HPDE6-E6E7 (cell line): ENCODE results near the gene RASD1.
A peak's percentile ranks its signal among the peaks of the same experiment; 100 is the strongest.
"Not testable (repeated sequence)": the region's sequence is repeated elsewhere in the genome, so short reads cannot be mapped to it uniquely, and the experiment has no call there.

ENCODE experiments used
- DNase-seq: peaks from one replicate; pipeline ENCODE4 v3.0.0; 2011; ENCODE audit warnings: missing footprints; ENCODE audit errors: extremely low spot score

The RASD1 gene

DNA sequence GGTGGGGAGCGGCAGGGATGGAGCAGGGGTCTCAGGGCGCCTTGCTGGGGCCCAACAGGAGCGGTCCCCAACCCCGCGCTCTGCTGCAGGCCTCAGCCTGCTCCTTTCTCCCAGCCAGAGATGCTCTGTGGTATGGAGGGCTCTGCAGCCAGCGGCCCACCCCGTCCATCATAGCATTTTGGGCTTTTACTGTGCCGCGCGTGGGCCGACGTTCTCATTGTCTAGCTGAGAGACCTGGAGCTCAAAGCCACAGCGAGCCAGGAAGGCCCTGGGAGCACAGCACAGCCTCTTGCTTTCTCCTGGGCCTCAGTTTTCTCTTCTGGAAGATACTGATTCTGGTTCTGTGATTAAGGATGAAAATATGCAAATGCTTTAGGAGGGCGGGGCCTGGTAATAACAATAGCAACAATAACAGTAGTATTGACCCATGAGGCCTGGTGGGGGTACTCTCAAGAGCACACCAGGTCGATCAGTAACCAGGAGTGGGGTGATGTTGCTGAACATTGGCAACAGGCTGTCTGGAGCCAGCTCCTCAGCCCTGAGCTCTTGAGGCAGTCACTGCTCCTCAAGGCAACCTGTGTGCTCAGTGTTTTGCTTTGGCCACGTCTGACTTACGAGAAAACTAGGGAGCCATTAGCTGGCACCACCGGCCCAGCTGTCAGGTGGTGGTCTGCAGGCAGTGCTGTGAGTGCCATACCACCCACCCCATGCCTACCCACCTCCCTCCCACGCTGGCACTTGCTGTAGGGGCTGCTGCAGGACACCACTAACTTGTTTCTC is 1.1 kb upstream of the RASD1 start:
- DNase-seq: no peak

DNA sequence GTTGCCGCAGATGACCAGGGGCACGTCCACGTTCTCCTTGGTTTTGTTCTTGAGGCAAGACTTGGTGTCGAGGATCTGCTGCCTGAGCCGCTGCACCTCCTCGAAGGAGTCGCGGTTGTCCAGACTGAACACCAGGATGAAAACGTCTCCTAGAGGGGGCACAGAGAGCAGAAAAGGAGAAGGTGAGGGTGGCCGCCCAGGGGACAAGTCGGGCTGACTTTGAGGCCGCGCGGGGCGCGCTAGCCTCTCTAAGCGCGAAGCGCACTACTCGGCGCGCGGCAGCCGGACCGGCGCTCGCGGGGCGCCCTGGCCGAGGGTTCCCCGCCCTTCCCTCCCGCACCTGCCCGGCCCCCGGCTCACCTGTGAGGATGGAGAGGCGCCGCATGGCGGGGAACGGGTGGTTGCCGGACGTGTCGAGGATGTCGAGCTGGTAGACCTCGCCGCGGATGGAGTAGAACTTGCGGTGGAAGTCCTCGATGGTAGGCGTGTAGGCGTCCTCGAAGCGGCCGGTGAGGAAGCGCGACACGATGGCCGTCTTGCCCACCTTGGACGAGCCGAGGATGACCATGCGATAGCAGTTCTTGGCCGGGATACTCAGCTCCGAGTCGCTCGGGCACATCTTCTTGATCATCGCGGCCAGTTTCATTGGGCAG is 533 bp downstream of the RASD1 start:
- no peak for DNase-seq

DNA sequence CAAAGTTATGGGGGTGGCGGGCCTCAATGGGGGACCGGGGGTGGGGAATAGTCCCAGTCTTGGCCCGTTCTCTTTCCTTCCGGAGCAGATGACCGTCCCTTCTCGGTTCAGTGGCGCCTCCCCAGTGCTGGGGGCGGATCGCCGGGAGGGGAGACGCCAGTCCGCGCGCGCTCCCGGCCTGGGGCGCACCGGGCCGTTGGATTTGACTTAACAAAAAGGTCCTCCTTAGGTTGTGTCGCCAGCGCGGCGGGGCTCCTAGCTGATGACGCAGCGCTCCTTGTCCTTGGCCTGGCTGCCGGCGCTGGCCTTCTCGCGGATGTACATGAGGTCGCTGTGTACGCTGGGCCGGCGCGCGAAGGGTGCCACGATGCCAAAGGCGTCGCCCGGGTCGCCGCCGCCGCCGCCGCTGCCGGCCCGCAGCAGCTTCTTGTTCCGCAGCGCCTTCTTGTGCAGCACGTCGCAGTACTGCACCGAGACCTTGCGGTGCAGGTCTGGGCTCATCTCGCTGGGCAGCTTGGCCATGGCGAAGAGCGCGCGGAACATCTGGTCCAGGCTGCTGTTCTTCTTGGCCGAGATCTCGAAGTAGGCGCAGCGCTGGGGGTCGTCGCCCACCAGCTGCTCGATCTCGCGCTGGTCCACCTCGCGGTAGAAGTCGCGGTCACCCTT is 1.2 kb downstream of the RASD1 start:
- no peak for DNase-seq

DNA sequence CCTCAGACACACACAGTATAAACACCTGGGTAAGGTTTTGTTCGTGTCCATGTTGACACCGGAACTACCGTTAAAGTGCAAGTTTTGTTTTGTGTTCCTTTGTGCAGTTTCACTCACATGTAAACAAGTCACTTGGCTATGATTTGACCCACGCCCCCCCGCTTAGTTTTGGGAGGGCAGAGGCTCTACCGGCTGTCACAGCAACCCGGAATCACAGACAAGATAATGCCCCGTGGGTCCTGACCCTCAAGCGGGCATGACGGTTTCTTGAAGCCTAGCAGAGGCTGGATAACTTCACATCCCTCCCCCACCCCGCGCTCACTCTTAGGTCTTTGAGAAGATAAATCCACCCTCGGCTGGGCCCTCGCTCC is 1.7 kb downstream of the RASD1 start:
- DNase-seq: no peak

DNA sequence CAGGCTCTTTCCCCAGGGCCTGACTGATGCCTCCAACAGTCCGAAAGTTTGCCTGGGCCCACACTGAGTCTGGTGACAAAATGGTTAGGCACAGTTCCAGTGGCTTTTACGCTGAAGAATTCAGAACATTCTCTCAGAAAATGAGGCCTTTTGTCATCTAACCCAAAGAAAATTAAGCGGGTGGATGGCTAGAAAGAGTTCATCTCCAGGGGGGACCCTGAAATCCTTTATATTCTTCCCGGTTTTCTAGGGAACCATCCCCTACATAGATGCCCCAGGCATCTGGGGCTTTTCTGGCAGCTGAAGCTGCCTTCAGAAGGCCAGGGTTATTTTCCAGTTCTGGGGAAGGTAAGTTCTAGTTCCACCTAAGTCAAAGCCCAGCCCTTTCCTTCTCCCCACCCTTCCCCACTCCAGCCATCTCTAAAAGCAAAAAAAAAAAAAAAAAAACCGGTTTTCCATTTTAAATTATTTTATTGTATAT is 2.2 kb downstream of the RASD1 start:
- no peak for DNase-seq

DNA sequence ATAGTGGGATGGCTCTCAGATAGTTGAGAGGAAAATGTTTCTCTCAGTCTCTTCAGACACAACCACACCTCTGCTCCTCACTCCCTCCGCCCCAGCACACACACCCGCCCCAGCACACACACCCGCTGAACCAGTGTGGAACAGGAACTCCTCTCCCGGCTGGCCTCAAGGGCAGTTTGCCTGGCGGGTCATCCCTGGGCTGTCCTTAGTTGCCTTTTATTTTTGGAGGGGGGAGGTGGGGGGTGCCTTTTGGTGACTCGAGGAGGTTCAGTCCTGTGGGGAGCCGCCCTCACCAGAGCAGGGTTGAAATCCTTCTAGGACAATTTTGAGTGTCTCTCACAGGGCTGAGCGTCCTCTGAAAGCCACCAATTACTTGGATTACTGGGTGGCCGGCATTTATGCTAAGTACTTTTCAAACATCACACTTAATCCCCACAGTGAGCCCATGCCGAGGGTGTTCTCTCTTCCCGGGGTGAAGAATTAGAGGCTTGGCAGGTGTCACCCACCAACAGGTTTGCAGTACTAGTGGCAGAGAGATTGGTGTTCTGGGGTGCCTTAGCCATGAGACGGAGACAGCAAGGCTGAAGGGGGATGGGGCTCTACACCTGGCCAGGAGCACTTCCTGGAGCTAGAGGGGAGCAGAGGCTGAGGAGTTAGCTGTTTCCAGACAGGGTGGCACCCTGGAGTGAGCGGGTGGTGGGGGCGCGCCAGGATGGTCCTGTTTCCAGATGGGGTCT is 2.8 kb downstream of the RASD1 start:
- no peak for DNase-seq

DNA sequence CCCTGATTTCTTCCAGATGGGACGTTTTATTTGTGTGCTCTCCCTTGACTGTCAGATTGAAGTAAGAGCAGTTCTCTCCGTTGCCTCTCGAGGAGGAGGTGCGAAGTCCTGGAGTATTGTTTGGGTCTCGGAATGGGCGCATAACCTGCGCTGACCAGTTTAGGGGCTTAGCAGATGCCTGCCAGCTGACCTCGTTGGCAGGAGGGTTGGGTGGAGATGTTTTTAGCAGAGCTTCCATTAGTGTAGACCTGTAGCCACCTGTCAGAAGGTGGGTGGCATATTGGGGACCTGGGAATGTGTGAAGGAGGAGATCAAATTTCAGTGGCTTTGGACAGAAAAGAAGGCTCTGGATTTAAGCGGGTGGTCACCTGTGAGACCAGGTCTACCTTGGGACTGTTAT is 3.6 kb downstream of the RASD1 start:
- no peak for DNase-seq

DNA sequence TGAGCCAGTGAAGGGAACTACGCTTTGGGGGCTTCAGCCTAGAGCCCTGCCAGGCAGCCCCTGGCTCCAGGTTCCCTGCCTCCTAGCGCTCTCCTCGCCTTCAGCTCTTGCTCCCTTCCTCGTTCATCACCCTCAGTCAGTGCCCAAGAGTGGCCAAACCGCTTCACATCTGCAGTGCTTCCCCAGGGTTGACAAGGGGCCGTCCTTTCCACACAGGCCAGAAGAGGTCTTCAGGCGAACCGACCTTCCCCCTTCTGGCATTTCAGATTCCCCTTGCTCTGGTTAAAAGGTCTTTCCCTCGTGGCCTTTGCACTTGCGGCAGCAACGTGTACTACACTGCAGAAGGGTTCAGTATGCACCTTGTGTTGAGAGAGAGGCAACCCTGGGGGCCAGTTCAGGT is 4.1 kb downstream of the RASD1 start:
- no peak for DNase-seq

DNA sequence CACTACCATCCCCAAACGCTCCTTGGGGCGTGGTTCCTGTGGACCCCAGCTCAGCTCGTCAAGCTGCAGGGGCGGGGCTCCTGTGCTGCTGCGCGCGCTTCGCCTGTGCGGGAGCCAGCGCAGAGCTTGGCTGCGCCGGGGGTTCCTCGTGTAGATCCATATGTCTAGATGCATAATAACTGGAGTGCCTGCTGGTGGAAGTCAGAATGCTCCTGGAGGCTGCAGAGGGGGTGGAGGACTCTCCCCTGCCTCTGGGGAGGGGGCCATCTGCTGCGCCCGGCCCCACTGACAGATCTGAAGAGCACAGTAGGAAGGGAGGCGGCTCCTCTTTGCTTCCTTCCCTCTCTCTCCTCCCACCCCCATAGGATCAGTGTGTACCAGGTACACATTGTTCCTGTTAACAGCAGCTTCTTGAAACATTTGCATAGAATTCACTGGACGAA is 4.6 kb downstream of the RASD1 start:
- no peak for DNase-seq

DNA sequence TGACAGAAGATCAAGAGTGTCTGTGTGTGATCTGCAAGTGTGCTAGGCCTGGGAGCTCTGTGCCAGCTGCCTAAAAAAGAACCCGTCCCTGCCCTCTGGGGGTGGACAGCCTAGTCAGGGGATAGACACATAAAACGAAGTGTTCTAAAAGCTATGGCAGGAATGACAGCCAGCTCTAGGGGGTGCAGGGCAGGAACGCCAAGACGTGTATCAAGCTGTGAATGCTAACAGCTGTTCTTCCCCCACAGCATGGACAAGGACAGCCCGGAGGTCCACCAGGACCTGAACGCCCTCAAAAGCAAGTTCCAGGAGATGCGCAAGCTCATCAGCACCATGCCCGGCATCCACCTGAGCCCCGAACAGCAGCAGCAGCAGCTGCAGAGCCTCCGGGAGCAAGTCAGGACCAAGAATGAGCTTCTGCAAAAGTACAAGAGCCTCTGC is 5.1 kb downstream of the RASD1 start:
- DNase-seq: no peak

DNA sequence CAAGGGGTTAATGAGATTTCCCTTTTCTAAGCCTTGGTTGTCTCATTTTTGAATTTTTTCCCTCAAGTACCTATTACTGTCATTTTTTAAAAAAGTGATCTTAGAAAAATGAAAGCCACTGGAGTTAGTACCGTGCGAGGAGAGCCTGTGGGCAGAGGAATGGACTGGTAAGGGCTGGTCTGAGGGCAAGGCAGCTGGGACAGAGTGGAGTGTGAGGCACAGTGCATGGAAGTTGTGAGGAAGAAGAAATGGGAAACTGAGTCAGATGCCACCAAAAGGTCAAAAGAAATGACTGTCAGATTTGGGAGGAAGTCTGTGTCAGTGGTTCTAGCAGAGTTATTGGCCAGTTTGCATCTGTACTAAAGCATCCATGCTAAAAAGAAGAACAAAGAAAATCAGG is 8.2 kb downstream of the RASD1 start:
- DNase-seq: no peak

DNA sequence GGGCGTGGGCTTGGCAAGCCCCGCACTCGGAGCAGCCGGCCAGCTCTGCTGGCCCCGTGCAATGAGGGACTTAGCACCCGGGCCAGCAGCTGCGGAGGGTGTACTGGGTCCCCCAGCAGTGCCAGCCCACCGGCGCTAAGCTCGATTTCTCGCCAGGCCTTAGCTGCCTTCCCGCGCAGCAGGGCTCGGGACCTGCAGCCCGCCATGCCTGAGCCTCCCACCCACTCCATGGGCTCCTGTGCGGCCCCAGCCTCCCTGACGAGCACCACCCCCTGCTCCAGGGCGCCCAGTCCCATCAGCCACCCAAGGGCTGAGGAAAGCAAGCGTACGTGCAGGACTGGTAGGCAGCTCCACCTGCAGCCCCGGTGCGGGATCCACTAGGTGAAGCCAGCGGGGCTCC is 9.8 kb downstream of the RASD1 start:
- DNase-seq: not testable (repeated sequence)

DNA sequence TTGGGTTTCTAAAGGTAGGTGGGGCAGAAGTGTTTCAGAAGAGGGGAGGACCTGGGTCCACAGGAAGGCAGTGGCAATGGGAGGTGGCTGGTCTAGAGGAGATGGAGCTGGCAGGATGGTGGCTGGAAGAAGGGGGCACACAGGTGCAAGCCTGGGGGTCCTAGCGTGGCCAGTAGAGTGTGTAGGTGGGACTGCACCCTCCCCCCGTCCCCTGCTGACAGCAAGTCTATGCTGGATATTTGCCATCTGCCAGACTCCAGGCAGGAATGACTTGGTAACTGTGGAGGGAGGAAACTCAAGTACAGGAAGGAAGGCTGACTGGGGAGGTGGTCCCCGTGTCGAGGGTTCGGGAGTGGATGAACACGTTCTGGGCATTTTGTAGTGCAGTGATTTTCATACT is 10.8 kb downstream of the RASD1 start:
- no peak for DNase-seq

DNA sequence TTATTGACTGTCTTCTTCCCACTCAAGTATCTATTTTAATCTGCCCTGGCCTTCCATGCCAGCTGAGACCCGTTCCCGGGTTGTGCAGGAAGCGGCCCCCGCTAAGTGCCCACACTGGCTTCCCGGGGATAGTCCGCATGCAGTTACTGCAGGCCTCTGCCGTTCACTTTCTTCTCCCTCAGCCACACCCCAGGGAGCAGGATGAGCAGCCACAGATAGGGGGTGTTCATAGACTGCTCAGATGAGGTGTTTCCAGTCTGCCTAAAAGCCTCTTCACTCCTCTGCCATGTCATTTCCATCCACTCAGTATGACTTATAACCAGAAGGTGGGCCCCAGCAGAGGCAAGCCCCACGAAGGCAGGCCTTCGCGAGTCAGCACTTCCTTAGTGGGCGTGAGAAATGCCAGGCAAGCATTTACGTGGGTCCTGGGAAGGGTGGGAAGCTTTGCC is 11.7 kb downstream of the RASD1 start:
- DNase-seq: no peak

DNA sequence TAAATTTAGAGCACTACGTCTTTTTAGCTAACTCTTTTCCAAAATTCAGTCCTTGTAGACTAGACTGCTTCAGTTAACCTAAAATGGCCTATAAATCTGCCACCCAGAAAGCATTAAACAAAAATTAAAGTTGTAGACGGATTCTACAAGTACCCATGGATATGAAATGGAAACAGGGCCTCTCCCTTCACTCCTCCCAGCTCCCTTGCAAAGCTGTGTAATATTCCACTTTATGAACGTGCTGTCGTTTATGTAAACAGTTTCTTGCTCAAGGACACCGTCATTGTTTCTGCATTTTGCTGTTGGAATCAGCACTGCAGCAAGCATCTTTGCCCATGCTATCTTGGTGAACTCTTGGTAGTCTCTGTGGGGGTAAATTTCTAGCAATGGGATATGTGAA is 14.3 kb downstream of the RASD1 start:
- DNase-seq: no peak

DNA sequence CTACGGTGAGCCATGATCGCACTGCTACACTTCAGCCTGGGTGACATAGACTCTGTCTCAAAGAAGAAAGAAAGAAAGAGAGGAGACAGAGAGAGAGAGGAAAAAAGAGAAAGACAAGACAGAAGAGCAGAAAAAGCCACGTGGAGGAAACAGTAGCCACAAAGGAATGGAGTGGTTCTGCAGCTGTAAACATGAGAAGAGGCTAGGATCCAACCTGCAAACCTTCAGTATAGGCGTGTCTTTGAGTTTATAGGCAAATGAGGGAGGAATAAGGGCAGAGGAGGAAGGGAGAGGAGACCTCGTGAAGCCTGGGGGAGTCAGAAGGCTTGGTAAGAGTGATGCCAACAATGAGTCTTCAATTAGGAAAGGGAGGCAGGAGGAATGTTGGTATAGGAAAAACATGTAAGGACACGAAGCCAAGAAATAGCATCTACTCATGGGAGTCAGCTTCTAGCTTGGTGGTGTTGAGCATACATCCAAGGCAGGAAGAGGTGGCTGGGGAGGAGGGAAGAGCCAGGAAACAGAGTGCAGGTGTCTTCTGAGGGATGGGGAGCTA is 15.5 kb downstream of the RASD1 start:
- no peak for DNase-seq

DNA sequence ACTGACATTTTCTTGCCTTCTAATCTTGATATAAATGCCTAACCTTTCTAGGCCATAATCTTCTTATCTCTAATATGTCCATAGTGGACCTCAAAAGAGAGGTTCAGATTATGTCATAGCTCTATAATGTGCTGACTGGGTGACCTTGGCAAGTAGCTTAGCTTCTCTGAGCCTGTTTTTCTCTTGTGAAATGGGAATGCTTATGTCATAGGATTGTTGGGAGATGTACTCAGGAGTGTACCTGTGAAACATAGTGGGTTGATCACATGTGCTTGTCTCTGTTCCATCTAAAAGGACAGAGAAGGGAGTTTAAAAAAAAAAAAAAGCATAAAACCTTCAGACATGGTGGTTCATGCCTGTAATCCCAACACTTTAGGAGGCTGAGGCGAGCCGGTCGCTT is 17.0 kb downstream of the RASD1 start:
- no peak for DNase-seq

DNA sequence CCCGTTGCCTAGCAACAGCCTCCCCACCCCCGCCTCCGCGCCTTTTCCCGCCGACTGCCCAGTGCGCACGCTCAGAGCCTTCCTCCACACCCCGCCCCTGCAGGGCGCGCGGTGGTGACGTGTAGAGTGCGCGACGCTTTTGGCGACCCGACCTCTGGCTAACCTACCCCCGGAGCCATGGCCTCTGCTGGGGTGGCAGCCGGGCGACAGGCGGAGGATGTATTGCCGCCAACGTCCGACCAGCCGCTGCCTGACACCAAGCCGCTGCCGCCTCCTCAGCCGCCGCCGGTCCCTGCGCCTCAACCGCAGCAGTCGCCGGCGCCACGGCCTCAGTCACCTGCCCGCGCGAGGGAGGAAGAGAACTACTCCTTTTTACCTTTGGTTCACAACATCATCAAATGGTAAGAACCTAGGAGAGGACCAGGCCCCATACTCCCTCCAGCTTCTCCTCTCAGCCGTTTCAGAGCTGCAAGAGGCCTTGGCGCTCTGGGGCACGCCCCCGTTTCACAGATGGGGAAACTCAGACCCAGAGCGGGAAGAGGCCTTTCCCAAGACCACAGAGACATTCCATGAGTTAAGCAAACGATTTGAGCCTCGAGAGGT is 19.2 kb downstream of the RASD1 start, which contains the start of gene MED9:
Gene MED9 (plus strand): TSS at position 136 of the 603 bp plus-strand sequence. CDS start 42 bp downstream, at position 178.
- DNase-seq: peak; percentile 94

DNA sequence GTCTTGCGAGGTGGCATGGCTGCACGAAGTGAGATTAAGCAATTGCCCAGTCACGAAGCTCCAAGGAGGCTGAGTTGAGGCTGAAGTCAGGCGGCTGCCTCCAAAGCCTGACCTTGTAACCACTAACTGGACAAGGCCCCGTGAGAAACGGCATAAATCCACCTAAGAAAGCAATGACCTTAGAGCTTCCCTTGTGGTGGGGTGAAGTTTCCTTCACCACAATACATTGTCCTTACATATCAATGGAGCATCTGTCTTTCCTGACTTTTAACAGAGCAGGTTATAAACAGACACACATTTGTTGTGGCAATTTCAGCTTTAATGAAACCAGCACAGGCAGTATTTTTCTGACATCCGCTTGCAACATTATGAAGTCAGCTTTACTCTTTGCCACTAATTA is 21.9 kb downstream of the RASD1 start:
- no peak for DNase-seq

DNA sequence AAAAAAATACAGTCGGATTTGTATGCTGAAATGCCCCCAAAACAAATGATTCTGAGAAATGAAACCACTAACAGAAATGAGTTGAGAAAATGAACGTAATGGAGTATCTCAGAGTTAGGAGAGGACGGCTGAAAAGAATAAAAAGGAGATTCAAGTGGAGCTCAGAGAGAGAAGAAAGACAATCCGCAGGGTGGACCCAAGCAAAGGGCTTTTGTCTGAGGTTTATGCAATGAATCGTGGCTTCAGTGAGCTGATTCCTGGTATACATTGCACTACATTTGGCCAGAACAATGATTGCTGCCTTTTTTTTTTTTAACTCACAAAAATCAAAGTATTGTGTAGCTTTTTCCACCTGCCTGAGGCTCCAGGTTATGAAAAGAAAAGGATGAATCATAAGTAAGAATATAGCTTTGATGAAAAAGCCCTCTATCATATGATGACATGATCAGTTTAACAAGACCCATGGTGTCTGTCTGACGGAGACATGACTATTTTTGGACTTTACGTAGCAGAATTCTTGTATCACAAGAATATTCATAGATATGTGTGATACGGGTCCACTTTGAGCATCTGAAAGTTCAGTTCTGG is 23.8 kb downstream of the RASD1 start:
- no peak for DNase-seq

DNA sequence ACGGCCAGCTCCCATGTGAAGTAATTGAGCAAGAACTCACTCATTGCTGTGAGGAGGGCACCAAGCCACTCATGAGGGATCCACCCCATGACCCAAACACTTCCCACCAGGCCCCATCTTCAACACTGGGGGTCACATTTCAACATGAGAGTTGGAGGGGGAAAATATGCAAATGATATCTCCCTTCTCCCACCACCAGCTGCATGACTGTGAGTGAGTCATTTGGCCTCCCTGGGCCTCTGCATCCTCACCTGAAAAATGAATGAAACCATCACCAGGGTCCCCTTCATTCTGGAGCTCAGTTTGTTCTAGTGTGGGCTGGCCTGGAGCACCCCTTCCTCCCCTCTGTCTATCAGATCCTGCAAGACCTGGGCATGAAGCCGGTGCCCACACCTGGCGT is 26.2 kb downstream of the RASD1 start:
- no peak for DNase-seq
